Ovary (tissue), 9 donors: ENCODE data around the gene FAM216A. TPM values are rescaled to one million over a fixed set of nuclear protein-coding genes. Genes with fewer than 3 reads are reported as not detected.

Source experiments
- DNase-seq, 5 donors: peaks; one replicate each; pipeline ENCODE4 v3.0.0-alpha.2; 2019 to 2020
- H3K27ac ChIP-seq, 2 donors: fragments of 200-600 bp; one replicate each; pipeline versions ENCODE4 v1.5.1 to v1.8.0; 2019 to 2022
- H3K27me3 ChIP-seq: fragments of 200-600 bp; one replicate; pipeline ENCODE4 v1.8.0; 2022
- H3K36me3 ChIP-seq: fragments of 200-600 bp; sonication (generic); one replicate; pipeline ENCODE4 v1.5.1; 2019
- H3K4me1 ChIP-seq: one replicate; pipeline ENCODE4 v1.8.1; 2013; ENCODE audit warnings: mild to moderate bottlenecking, moderate library complexity; ENCODE audit not compliant: insufficient read depth
- H3K4me3 ChIP-seq: fragments of 200-600 bp; sonication (generic); one replicate; pipeline ENCODE4 v1.5.1; 2017
- H3K9me3 ChIP-seq, 2 donors: fragments of 200-600 bp in 1 of 2; sonication (generic) in 1 of 2; one replicate each; pipeline versions ENCODE4 v1.5.1 to v1.8.1; 2013 to 2019; ENCODE audit warnings: mild to moderate bottlenecking in 1 of 2, moderate library complexity in 1 of 2
- EP300 ChIP-seq: sonication (generic); formaldehyde crosslinking; IDR thresholded peaks from one replicate; pipeline ENCODE4 v1.6.1; 2017; ENCODE audit warnings: antibody characterized with exemption
- POLR2A ChIP-seq: fragments of 450-650 bp; IDR thresholded peaks from one replicate; pipeline ENCODE4 v1.6.1; 2017; ENCODE audit warnings: antibody characterized with exemption, mild to moderate bottlenecking, moderate library complexity
- WGBS, 3 donors: extraction: QIAGEN DNeasy Blood & Tissue Kit in 1 of 3; methylation state at CpG; one replicate each; pipeline versions ENCODE4 v1.1.5 to v1.1.7; 2013 to 2017; 5-methylcytosine and 5-hydroxymethylcytosine counted together
- intact Hi-C, 4 donors: fragments of 100-400 bp; cut with DNase I; formaldehyde crosslinking; loops; one replicate each; pipeline versions ENCODE4 v1.11.0 to v1.15.1; 2022 to 2023
- polyA plus RNA-seq, 2 donors: library from polyadenylated mRNA; stranded (reverse); fragments of 200-250 nt in 1 of 2; fragments of 350-450 nt in 1 of 2; fragmentation: Illumina TruSeq in 1 of 2; extraction: RNeasy Lipid Tissue Mini Kit (QIAGEN cat#74804) in 1 of 2; gene quantifications; one replicate each; pipeline ENCODE4 v1.2.3, GENCODE V29; 2013 to 2014
- total RNA-seq, 7 donors: library from RNA; depleted of rRNA in 2 of 7; stranded (reverse); fragments of >200 nt in 2 of 7; fragmentation: NEBNext Ultra II Directional in 3 of 7; extraction: Animal tissue kit (Norgen Biotek cat#: 25700) in 3 of 7; gene quantifications; one replicate each; pipeline versions ENCODE4 v1.1.0 to v1.2.4, GENCODE V29; 2016 to 2023
- TF ChIP-seq, protein P1 (sequence below), 3 donors: fragments of 450-650 bp in 2 of 3; fragments of 200-600 bp in 1 of 3; IDR thresholded peaks; one replicate each; pipeline versions ENCODE4 v1.5.1 to v1.8.0; 2016 to 2022; ENCODE audit warnings: antibody characterized with exemption in 3 of 3, mild to moderate bottlenecking in 1 of 3
- donor health status: DM: no; HTN: no; CAD: no; lungs with moderate emphysema.
- donor health status: DM: no; HTN: no; CAD: no.
- donor health status: Bipolar disorder and iron deficiency.
- donor health status: DM: yes; HTN: yes; CAD: no.
- donor health status: DM: no; HTN: no; CAD: no.
- donor health status: DM: yes; HTN: yes; CAD: no.

The FAM216A gene
- total and polyA plus RNA-seq, 9 donors: 6.5 to 12.3 (median 10.1) TPM

DNA sequence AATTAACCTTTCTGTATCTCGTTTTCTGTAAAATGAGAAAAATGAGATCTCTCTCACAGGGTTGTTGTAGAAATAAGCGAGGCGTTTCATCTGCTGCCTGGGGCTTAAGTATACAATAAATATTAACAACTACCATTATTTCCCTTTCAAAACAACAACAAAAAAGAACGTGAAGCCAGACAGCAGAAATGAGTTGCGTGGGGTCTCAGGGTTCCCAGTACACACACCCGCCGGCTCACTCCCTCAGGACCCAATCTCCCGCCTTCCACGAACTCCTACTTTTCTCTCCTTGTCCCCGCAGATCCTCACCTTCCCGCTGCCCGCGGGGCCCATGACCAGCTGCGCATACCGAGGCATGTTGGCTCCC is 815 bp upstream of the FAM216A start:
- H3K4me3 ChIP-seq: peak overlapping the region; percentile 61
- H3K27ac ChIP-seq: peak overlapping the region in 1 of 2 donors; percentile 99
- intact Hi-C loops: loop anchor here in 2 of 4 donors (5.0 to 10.0 kb wide), 3 partner anchors 134 to 419 kb away; no protein-coding TSS in a partner anchor
- no peaks in the 10 kb centered on the region for H3K9me3 ChIP-seq
- WGBS, 3 donors: 0 to 1% (median 0%) methylated on average over 15 of the region's 15 CpGs
- TF ChIP-seq, protein P1, sequence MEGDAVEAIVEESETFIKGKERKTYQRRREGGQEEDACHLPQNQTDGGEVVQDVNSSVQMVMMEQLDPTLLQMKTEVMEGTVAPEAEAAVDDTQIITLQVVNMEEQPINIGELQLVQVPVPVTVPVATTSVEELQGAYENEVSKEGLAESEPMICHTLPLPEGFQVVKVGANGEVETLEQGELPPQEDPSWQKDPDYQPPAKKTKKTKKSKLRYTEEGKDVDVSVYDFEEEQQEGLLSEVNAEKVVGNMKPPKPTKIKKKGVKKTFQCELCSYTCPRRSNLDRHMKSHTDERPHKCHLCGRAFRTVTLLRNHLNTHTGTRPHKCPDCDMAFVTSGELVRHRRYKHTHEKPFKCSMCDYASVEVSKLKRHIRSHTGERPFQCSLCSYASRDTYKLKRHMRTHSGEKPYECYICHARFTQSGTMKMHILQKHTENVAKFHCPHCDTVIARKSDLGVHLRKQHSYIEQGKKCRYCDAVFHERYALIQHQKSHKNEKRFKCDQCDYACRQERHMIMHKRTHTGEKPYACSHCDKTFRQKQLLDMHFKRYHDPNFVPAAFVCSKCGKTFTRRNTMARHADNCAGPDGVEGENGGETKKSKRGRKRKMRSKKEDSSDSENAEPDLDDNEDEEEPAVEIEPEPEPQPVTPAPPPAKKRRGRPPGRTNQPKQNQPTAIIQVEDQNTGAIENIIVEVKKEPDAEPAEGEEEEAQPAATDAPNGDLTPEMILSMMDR (IDR thresholded peaks at IDR 0.05): no peak
- no peak for TF ChIP-seq POLR2A
- TF ChIP-seq EP300: no peak
- DNase-seq: no peak
- H3K4me1 ChIP-seq: peaks cover 8% of the 10 kb centered on the region
- no peaks in the 10 kb centered on the region for H3K27me3 ChIP-seq
- no peaks in the 10 kb centered on the region for H3K36me3 ChIP-seq

DNA sequence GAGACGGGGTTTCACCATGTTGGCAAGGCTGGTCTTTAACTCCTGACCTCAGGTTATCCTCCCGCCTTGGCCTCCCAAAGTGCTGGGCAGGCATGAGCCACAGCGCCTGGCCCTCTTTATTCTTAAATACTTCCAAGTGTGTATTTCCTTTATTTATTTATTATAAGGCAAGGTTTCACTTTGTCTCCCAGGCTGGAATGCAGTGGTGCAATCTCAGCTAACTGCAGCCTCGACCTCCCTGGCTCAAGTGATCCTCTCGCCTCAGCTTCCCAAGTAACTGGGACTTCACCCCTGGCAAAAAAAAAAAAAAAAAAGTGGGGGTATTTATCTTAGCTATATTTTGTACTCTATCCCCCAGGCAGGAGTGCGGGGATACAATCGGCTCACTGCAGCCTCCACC is 6.8 kb downstream of the FAM216A start:
- H3K27me3 ChIP-seq: no peaks in the 10 kb centered on the region
- WGBS, 3 donors: 92 to 97% (median 96%) methylated on average over 7 of the region's 7 CpGs
- intact Hi-C loops: no loop called here

DNA sequence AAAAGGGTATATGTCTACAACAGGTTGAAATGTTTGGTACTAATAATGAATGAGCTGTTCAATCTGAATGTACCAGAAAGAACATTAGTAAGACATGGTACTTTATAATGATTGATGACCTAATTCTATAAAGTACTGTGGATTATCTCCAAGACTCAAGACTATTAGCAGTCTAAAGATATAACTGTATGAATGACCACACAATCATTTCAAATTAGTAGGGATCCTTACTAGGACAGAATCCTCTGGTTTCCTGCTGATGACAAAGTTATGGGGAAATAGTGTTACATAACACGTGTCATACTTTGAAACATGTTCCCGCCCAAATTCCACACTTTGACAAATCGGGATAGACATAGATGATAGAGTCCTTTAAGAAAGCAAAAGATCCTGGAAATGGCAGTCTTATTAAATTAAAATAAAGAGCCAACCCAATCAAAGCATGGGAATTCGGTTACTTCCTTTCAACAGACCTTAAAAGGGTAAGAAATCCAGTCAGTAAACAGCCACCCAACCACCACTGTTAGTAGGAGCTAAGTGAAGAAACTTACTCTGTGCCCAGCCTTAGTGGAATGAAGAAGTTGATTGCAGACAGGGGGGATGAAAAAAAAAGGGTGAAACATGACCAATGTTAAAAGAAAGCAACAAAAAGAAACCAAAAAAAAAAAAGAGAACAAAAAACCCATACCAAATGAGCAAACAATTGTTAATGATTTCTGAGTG is 30.5 kb downstream of the FAM216A start:
- H3K36me3 ChIP-seq: no peaks in the 10 kb centered on the region
- peaks cover 8% of the 10 kb centered on the region for H3K4me1 ChIP-seq
- no peak for DNase-seq
- no peak overlapping the region for H3K4me3 ChIP-seq
- H3K9me3 ChIP-seq: no peaks in the 10 kb centered on the region
- 63 to 70% (median 64%) methylated on average over 4 of the region's 4 CpGs for WGBS, 3 donors
- intact Hi-C loops: no loop called here
- no peaks in the 10 kb centered on the region for H3K27me3 ChIP-seq
- TF ChIP-seq, protein P1 (IDR thresholded peaks at IDR 0.05): no peak
- TF ChIP-seq EP300: no peak
- no peak overlapping the region for H3K27ac ChIP-seq

More for the DNA sequence above, 6.8 kb downstream of the FAM216A start:
- TF ChIP-seq, protein P1 (IDR thresholded peaks at IDR 0.05): no peak
- TF ChIP-seq POLR2A (no peak), EP300 (no peak)
- Histone ChIP-seq H3K4me3 (no peak overlapping the region), H3K27ac (no peak overlapping the region), H3K9me3 (no peaks in the 10 kb centered on the region), H3K4me1 (no peaks in the 10 kb centered on the region), H3K36me3 (no peaks in the 10 kb centered on the region)
- no peak for DNase-seq

DNA sequence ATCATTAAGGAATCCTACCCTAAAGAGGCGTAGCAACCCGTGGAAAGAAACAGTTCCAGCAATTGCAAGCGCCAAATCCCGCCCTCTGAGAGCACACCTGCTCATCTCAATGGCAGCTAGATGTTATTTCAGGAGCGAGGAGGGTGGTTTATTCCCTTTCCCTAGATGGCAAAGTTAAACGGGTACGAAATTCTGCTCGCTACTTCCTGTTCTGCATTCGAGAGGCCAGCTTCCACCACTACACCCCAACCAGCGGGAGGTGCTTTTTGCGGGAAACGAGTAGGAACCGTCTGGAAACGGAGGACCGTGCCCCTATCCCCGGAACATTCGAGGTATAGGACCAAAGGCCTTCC is 32.7 kb downstream of the FAM216A start:
- intact Hi-C loops: no loop called here
- Histone ChIP-seq H3K36me3 (no peaks in the 10 kb centered on the region), H3K27ac (peak overlapping the region; percentile 16 to 71), H3K4me1 (peaks cover 8% of the 10 kb centered on the region), H3K9me3 (no peaks in the 10 kb centered on the region), H3K27me3 (no peaks in the 10 kb centered on the region), H3K4me3 (peak overlapping the region; percentile 92)
- 0% methylated on average over 17 of the region's 17 CpGs for WGBS, 3 donors
- no peak for TF ChIP-seq POLR2A
- TF ChIP-seq, protein P1 (IDR thresholded peaks at IDR 0.05): no peak
- no peak for TF ChIP-seq EP300
- peak in 1 of 5 donors; percentile 26 for DNase-seq
